NCI-H1092 treated with DMSO at 0.1 percent for 48 hours (cell line): ENCODE results near the gene EML5.
"Not testable (repeated sequence)": the region's sequence is repeated elsewhere in the genome, so short reads cannot be mapped to it uniquely, and the experiment has no call there.

Experiments used
- DNase-seq: peaks from one replicate; lab custom pipeline; 2025; lab: John Stamatoyannopoulos, UW

Gene EML5

GRCh38 chr14:88792473-88793258 lies at the start of gene EML5:
EML5 (minus strand) TSS chr14:88792953; CDS start chr14:88792503, 450 bp downstream.
- peak; percentile 82 for DNase-seq

- no peak for DNase-seq
Observed at GRCh38 chr14:88842414-88842813, 49.7 kb upstream of the EML5 start.

GRCh38 chr14:88841741-88842140 lies 49.0 kb upstream of the EML5 start:
- DNase-seq, result no peak

- no peak for DNase-seq
Observed at GRCh38 chr14:88840926-88841325, 48.2 kb upstream of the EML5 start.

GRCh38 chr14:88838015-88838414 lies 45.3 kb upstream of the EML5 start:
- no peak for DNase-seq

- DNase-seq, result no peak
Observed at GRCh38 chr14:88837495-88837894, 44.7 kb upstream of the EML5 start.

GRCh38 chr14:88835661-88836060 lies 42.9 kb upstream of the EML5 start:
- no peak for DNase-seq

- no peak for DNase-seq
Observed at GRCh38 chr14:88834883-88835431, 42.2 kb upstream of the EML5 start.

GRCh38 chr14:88831284-88831683 lies 38.5 kb upstream of the EML5 start:
- DNase-seq, result no peak

GRCh38 chr14:88829685-88830302 lies 37.0 kb upstream of the EML5 start:
- DNase-seq, result no peak

- DNase-seq, result no peak
Observed at GRCh38 chr14:88829188-88829587, 36.4 kb upstream of the EML5 start.

- no peak for DNase-seq
Observed at GRCh38 chr14:88825503-88825902, 32.8 kb upstream of the EML5 start.

GRCh38 chr14:88825078-88825458 lies 32.3 kb upstream of the EML5 start:
- DNase-seq, result no peak

GRCh38 chr14:88824314-88825077 lies 31.7 kb upstream of the EML5 start, which contains the start of gene TTC8:
TTC8 (plus strand) TSS chr14:88824651; CDS start chr14:88824708, 57 bp downstream.
- peak; percentile 95 for DNase-seq

GRCh38 chr14:88823968-88824313 lies 31.2 kb upstream of the EML5 start:
- no peak for DNase-seq

- no peak for DNase-seq
Observed at GRCh38 chr14:88821888-88822287, 29.1 kb upstream of the EML5 start.

GRCh38 chr14:88821378-88821777 lies 28.6 kb upstream of the EML5 start:
- no peak for DNase-seq

GRCh38 chr14:88819674-88820073 lies 26.9 kb upstream of the EML5 start:
- DNase-seq, result not testable (repeated sequence)

GRCh38 chr14:88818018-88818417 lies 25.3 kb upstream of the EML5 start:
- DNase-seq, result no peak

GRCh38 chr14:88815980-88816379 lies 23.2 kb upstream of the EML5 start:
- DNase-seq, result no peak

- DNase-seq, result no peak
Observed at GRCh38 chr14:88808359-88808758, 15.6 kb upstream of the EML5 start.

- no peak for DNase-seq
Observed at GRCh38 chr14:88804477-88804876, 11.7 kb upstream of the EML5 start.

- DNase-seq, result no peak
Observed at GRCh38 chr14:88804035-88804434, 11.3 kb upstream of the EML5 start.
